Esophagus muscularis mucosa (tissue), 3 donors: ENCODE results near the gene SMG6.
"Not testable (repeated sequence)": the region's sequence is repeated elsewhere in the genome, so short reads cannot be mapped to it uniquely, and the experiment has no call there.

Experiments used
- CTCF ChIP-seq, 3 experiments: fragments of 200-600 bp in 2 of 3; fragments of 450-650 bp in 1 of 3; sonication (generic) in 2 of 3; IDR thresholded peaks; one replicate each; pipeline ENCODE4 v1.5.1; 2017 to 2019; ENCODE audit warnings: antibody characterized with exemption in 3 of 3, mild to moderate bottlenecking in 2 of 3, moderate library complexity in 1 of 3
- POLR2A ChIP-seq: fragments of 450-650 bp; IDR thresholded peaks from one replicate; pipeline ENCODE4 v1.6.1; 2017; ENCODE audit warnings: antibody characterized with exemption, moderate library complexity, mild to moderate bottlenecking, low read depth

DNA sequence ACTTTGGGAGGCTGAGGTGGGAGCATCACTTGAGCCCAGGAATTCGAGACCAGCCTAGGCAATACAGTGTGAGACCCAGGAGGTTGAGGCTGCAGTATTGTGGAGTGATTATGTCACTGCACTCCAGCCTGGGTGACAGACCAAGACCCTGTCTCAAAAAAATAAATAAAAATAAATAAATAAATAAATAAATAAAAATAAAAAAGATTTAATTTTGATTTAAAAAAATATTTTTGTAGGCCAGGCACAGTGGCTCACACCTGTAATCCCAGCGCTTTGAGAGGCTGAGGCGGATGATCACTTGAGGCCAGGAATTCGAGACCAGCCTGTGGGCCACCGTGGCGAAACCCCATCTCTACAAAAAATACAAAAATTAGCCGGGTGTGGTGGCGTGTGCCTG, 104.2 kb downstream of the SMG6 start:
- TF ChIP-seq POLR2A; CTCF (IDR thresholded peaks at IDR 0.05): not testable (repeated sequence)
